22Rv1 (cell line): ENCODE measurements around the gene CHPF.

Experiments used
- CTCF ChIP-seq: fragments of 450-650 bp; IDR thresholded peaks from 2 replicates; pipeline ENCODE4 v1.5.1; 2017; ENCODE audit warnings: mild to moderate bottlenecking
- ZFX ChIP-seq: fragments of 450-650 bp; IDR thresholded peaks from 2 replicates; pipeline ENCODE4 v1.6.1; 2017; ENCODE audit warnings: antibody characterized with exemption, borderline replicate concordance

DNA sequence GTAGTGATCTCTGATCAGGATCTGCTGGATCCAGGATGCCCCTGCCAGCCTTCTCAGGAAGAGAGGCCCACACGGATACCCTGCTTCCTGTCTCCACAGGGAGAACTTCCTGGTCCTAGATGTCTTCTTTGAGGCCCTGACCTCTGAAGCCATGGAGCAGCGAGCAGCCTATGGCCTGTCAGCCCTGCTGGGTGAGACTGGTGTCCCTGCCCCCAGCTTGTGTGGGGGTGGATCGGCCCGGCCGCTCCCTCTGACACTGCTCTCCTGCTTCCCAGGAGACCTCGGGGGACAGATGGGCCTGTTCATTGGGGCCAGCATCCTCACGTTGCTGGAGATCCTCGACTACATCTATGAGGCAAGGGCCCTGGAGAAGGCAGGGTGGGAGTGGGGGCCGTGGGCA is 6.6 kb downstream of the CHPF start:
- no peak for TF ChIP-seq CTCF
- TF ChIP-seq ZFX = no peak
